K562 (cell line): ENCODE results near the gene TOR1B. TPM values are rescaled to one million over a fixed set of nuclear protein-coding genes. Genes with fewer than 3 reads are reported as not detected.

Experiments
- ATAC-seq: fragments of 200-7000 bp; cut with Tn5 transposase; 3 replicates; pipeline ENCODE4 v1.9.1; 2020; ENCODE audit warnings: moderate library complexity
- BruUV-seq: library from RNA; stranded (reverse); fragments of 400-500 nt; replicated peaks from 2 replicates; lab custom pipeline; 2021; lab: Mats Ljungman, UMichigan
- CTCF ChIA-PET: fragments of 300-600 bp; formaldehyde crosslinking; extraction: SDS; loops from one replicate; lab custom pipeline; 2021; ENCODE audit warnings: low intra/inter-chr PET ratio; lab: Yijun Ruan, JAX
- POLR2A ChIA-PET: fragments of 300-600, 350-650 bp; sonication (Branson Sonifier 250); formaldehyde crosslinking; extraction: SDS; loops from one replicate; lab custom pipeline; 2021; ENCODE audit warnings: antibody characterized with exemption, inconsistent platforms; lab: Yijun Ruan, JAX
- DNase-seq, 4 experiments: peaks; one replicate each; pipeline versions ENCODE4 v3.0.0 to v3.0.0-alpha.2; 2011 to 2018; ENCODE audit warnings: low spot score in 3 of 4, mixed read lengths in 3 of 4; ENCODE audit errors: extremely low read depth in 1 of 4
- FAIRE-seq: peaks from 2 replicates; lab custom pipeline; 2011; peaks lifted over from hg19 to GRCh38; lab: Jason Lieb, UNC
- H2AFZ ChIP-seq: 2 replicates; pipeline ENCODE4 v1.6.0; 2011; ENCODE audit warnings: low read depth, low read length, control low read depth, inconsistent platforms
- H3K27ac ChIP-seq: fragments of 200-600 bp; 3 replicates; pipeline ENCODE4 v1.8.0; 2011; ENCODE audit warnings: low read depth, mild to moderate bottlenecking, control low read depth, inconsistent platforms, low read length, moderate library complexity, mixed read lengths; ENCODE audit errors: extremely low read depth
- H3K27me3 ChIP-seq, 2 experiments: fragments of 300-600 bp in 1 of 2; 2 replicates in 1 of 2; 3 replicates in 1 of 2; pipeline versions ENCODE4 v1.6.0 to v1.8.0; 2011; ENCODE audit warnings: inconsistent platforms in 2 of 2, low read length in 2 of 2, mild to moderate bottlenecking in 1 of 2, mixed read lengths in 1 of 2, moderate library complexity in 1 of 2; ENCODE audit not compliant: control insufficient read depth in 2 of 2, insufficient read depth in 2 of 2
- H3K36me3 ChIP-seq: fragments of 300-600 bp; 3 replicates; pipeline ENCODE4 v1.8.0; 2011; ENCODE audit warnings: mild to moderate bottlenecking, low read length, inconsistent platforms; ENCODE audit not compliant: control insufficient read depth, insufficient read depth
- H3K4me1 ChIP-seq, 2 experiments: fragments of 200-600 bp in 1 of 2; replicated peaks in 1 of 2; 2 replicates in 1 of 2; 3 replicates in 1 of 2; pipeline versions ENCODE4 v1.5.1 to v1.8.0; 2011; ENCODE audit warnings: inconsistent platforms in 2 of 2, low read length in 2 of 2, mild to moderate bottlenecking in 1 of 2, mixed read lengths in 1 of 2, moderate library complexity in 1 of 2; ENCODE audit not compliant: control insufficient read depth in 2 of 2, insufficient read depth in 2 of 2
- H3K4me2 ChIP-seq: 2 replicates; pipeline ENCODE4 v1.6.1; 2011; ENCODE audit warnings: low read length, control low read depth, inconsistent platforms, mixed read lengths; ENCODE audit not compliant: insufficient read depth
- H3K4me3 ChIP-seq: fragments of 200-600 bp; sonication (generic), shearing (Covaris generic); 2 replicates; pipeline ENCODE4 v1.5.1; 2016; ENCODE audit warnings: control low read depth, inconsistent platforms
- H3K79me2 ChIP-seq: fragments of 200-600 bp; 3 replicates; pipeline ENCODE4 v1.8.0; 2011; ENCODE audit warnings: low read length, inconsistent platforms; ENCODE audit not compliant: control insufficient read depth, insufficient read depth
- H3K9ac ChIP-seq, 2 experiments: 2 replicates each; pipeline versions ENCODE4 v1.6.0 to v1.6.1; 2011; ENCODE audit warnings: low read depth in 2 of 2, low read length in 2 of 2, control low read depth in 1 of 2, inconsistent platforms in 1 of 2, mild to moderate bottlenecking in 1 of 2, mixed read lengths in 1 of 2; ENCODE audit not compliant: insufficient read depth in 1 of 2
- H3K9me1 ChIP-seq: one replicate; pipeline ENCODE4 v1.6.0; 2011; ENCODE audit warnings: inconsistent platforms, mild to moderate bottlenecking, low read length, moderate library complexity; ENCODE audit not compliant: control insufficient read depth, insufficient read depth
- H3K9me3 ChIP-seq: replicated peaks from 2 replicates; pipeline ENCODE4 v1.5.1; 2011; ENCODE audit warnings: low read depth, low read length, inconsistent platforms; ENCODE audit not compliant: control insufficient read depth, insufficient read depth
- H4K20me1 ChIP-seq: replicated peaks from 2 replicates; pipeline ENCODE4 v1.6.1; 2011; ENCODE audit warnings: low read length, inconsistent platforms, mixed read lengths; ENCODE audit not compliant: control insufficient read depth, insufficient read depth
- CBX3 ChIP-seq, 2 experiments: IDR thresholded peaks; 1 replicate in 1 of 2; 2 replicates in 1 of 2; pipeline ENCODE4 v1.6.1; 2012; ENCODE audit warnings: inconsistent platforms in 2 of 2, low read length in 2 of 2, borderline replicate concordance in 1 of 2, control low read depth in 1 of 2
- DIDO1 ChIP-seq: fragments of 450-650 bp; IDR thresholded peaks from 2 replicates; pipeline ENCODE4 v1.6.1; 2016; ENCODE audit warnings: low read depth, missing biosample characterization, missing genetic modification characterization
- ESRRA ChIP-seq: fragments of 450-650 bp; IDR thresholded peaks from 2 replicates; pipeline ENCODE4 v1.6.1; 2014; ENCODE audit warnings: low read depth, mild to moderate bottlenecking, moderate library complexity, borderline replicate concordance
- ETV6 ChIP-seq, 3 experiments: fragments of 150-350 bp in 1 of 3; sonication (generic) in 1 of 3; formaldehyde crosslinking in 1 of 3; IDR thresholded peaks; 2 replicates each; pipeline versions ENCODE4 v1.6.1 to v1.8.0; 2014 to 2022; ENCODE audit warnings: borderline replicate concordance in 2 of 3, low read depth in 2 of 3, antibody characterized with exemption in 1 of 3, low read length in 1 of 3, mild to moderate bottlenecking in 1 of 3, missing genetic modification reagents in 1 of 3
- FOXK2 ChIP-seq, 2 experiments: fragments of 450-650 bp; IDR thresholded peaks in 1 of 2; conservative IDR thresholded peaks in 1 of 2; 2 replicates each; pipeline ENCODE4 v1.6.1; 2016; ENCODE audit warnings: low read depth in 2 of 2, mild to moderate bottlenecking in 1 of 2
- HNRNPLL ChIP-seq: fragments of 200-400 bp; formaldehyde crosslinking; IDR thresholded peaks from 2 replicates; pipeline ENCODE4 v1.6.1; 2017; ENCODE audit warnings: low read length, low read depth, mild to moderate bottlenecking; ENCODE audit not compliant: poor library complexity, severe bottlenecking
- PCBP1 ChIP-seq: fragments of 200-400 bp; formaldehyde crosslinking; IDR thresholded peaks from 2 replicates; pipeline ENCODE4 v1.6.1; 2018; ENCODE audit warnings: mild to moderate bottlenecking, low read depth, low read length; ENCODE audit not compliant: poor library complexity, severe bottlenecking
- PML ChIP-seq: IDR thresholded peaks from 2 replicates; pipeline ENCODE4 v1.6.1; 2012; ENCODE audit warnings: low read length, inconsistent platforms
- SP2 ChIP-seq: IDR thresholded peaks from 2 replicates; pipeline ENCODE4 v1.6.1; 2011; ENCODE audit warnings: mild to moderate bottlenecking, low read depth, low read length, moderate library complexity; ENCODE audit not compliant: poor library complexity, severe bottlenecking; ENCODE audit errors: extremely low read depth
- TBL1XR1 ChIP-seq, 2 experiments: IDR thresholded peaks; 2 replicates each; pipeline ENCODE4 v1.6.1; 2012; ENCODE audit warnings: improper control_type of control experiment in 2 of 2, low read length in 2 of 2, mild to moderate bottlenecking in 1 of 2
- ZNF57 ChIP-seq: fragments of 450-650 bp; formaldehyde crosslinking; IDR thresholded peaks from 2 replicates; pipeline ENCODE4 v1.4.0; 2020; ENCODE audit warnings: mild to moderate bottlenecking, moderate library complexity
- WGBS: fragments of 100-300 bp; shearing (Covaris generic); methylation state at CpG from one replicate; pipeline ENCODE4 v1.1.6; 2016; ENCODE audit warnings: low coverage, mixed read lengths; ENCODE audit not compliant: insufficient coverage; ENCODE audit errors: missing lambda C conversion rate; 5-methylcytosine and 5-hydroxymethylcytosine counted together
- in situ Hi-C: fragments of 300-500 bp; cut with MboI; formaldehyde crosslinking; loops from 4 replicates; pipeline ENCODE4 v1.15.0; 2018; ENCODE audit warnings: inconsistent platforms, mixed read lengths
- intact Hi-C: fragments of 100-400 bp; cut with micrococcal nuclease; formaldehyde crosslinking; loops from 2 replicates; pipeline ENCODE4 v1.14.2; 2022
- polyA plus RNA-seq, 8 experiments: library from polyadenylated mRNA; depleted of rRNA in 4 of 8; stranded (reverse) in 5 of 8; unstranded in 3 of 8; fragments of >200 nt; fragmentation: Nextera tagmentation in 2 of 8; fragmentation: Illumina TruSeq in 1 of 8; extraction: Ambion mirVana in 2 of 8; extraction: Trizol in 1 of 8; gene quantifications; 2 replicates each; pipeline versions ENCODE4 v1.2.1 to v1.2.3, GENCODE V29; 2011 to 2014; ENCODE audit warnings: inconsistent platforms in 1 of 8, missing spikeins in 1 of 8
- total RNA-seq, 7 experiments: library from RNA; depleted of rRNA in 6 of 7; stranded (reverse); fragments of >200 nt in 6 of 7; fragmentation: Illumina TruSeq in 2 of 7; extraction: Trizol in 2 of 7; gene quantifications; 2 replicates each; pipeline versions ENCODE4 v1.2.1 to v1.2.3, GENCODE V29; 2011 to 2021; ENCODE audit warnings: low replicate concordance in 1 of 7

Gene TOR1B
- total and polyA plus RNA-seq, 9 of the 15 experiments (the other 6 are each of a cell fraction or from before 2014, with no cell fraction given) = 4.2 to 36.5 (median 24.6) TPM

DNA sequence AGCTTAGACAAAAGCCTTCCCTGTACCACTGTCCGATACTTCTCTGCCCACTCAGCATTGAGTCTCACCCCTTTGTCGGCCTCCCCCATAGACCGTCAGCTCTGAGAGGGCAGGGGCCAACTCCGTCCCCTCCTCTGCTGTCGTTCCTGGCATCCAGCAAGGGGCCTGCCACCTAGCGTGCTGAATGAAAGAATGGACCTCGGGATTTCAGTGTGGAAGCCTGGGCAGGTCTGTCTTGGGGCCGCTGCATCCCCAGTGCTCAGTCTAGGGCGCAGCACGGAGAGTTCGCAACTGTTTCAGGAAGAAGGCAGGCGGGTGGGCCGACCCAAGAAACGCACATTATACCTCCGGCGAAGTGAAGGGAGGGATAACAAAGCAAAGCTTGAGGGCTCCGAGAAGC is 1.5 kb upstream of the TOR1B start:
- peaks cover 0 to 3% of the 10 kb centered on the region in 2 experiments; a peak in 1 of 5 replicates for H3K27me3 ChIP-seq
- ATAC-seq (no peak), FAIRE-seq (no peak), DNase-seq (no peak)
- POLR2A ChIA-PET = interaction anchor here (0.6 kb wide), 1 partner anchor 12 kb away, joined by 5 read pairs; no protein-coding TSS in a partner anchor
- in situ Hi-C loops = no loop called here
- 87% methylated on average over 17 of the region's 17 CpGs for WGBS
- no peaks in the 10 kb centered on the region for H3K9me3 ChIP-seq
- H3K4me1 ChIP-seq = peaks cover 7 to 25% of the 10 kb centered on the region in 2 experiments; a peak in 4 of 5 replicates
- peaks cover 11% of the 10 kb centered on the region for H3K79me2 ChIP-seq
- intact Hi-C loops = no loop called here
- H3K4me3 ChIP-seq = no peak overlapping the region
- H4K20me1 ChIP-seq = peaks cover 7% of the 10 kb centered on the region; the same call in 1 of the 2 replicates
- peak overlapping the region in 1 of 2 experiments; percentile 76; a peak in 2 of 4 replicates for H3K9ac ChIP-seq
- no peak overlapping the region for H3K27ac ChIP-seq
- TF ChIP-seq ZNF57 (CRISPR knock-in tag) (no peak), DIDO1 (tag) (no peak), ETV6 (IDR thresholded peaks at IDR 0.05; ENCODE audit: borderline replicate concordance in 1 of 2, low read depth in 2 of 2, low read length in 1 of 2) (no peak), ETV6 (CRISPR knock-in tag; IDR thresholded peaks at IDR 0.05; ENCODE audit: borderline replicate concordance) (no peak), FOXK2 (conservative IDR thresholded peaks at IDR 0.05 in 1 of 2, IDR thresholded peaks at IDR 0.05 in 1 of 2; ENCODE audit: low read depth in 2 of 2) (no peak), PML (no peak), TBL1XR1 (IDR thresholded peaks at IDR 0.05; ENCODE audit: low read length in 2 of 2) (no peak), CBX3 (IDR thresholded peaks at IDR 0.05; ENCODE audit: borderline replicate concordance in 1 of 2, low read length in 2 of 2) (no peak), HNRNPLL (no peak), SP2 (no peak), ESRRA (no peak), PCBP1 (no peak)
- H3K4me2 ChIP-seq = no peak overlapping the region
- CTCF ChIA-PET = no interaction called here
- peaks cover 19% of the 10 kb centered on the region; the same call in 2 of the 3 replicates for H3K36me3 ChIP-seq
- H2AFZ ChIP-seq = no peak overlapping the region
- no peaks in the 10 kb centered on the region for H3K9me1 ChIP-seq
- no TSS peak for BruUV-seq
